ENCODE data around the gene PYHIN1.

Gene PYHIN1

DNA sequence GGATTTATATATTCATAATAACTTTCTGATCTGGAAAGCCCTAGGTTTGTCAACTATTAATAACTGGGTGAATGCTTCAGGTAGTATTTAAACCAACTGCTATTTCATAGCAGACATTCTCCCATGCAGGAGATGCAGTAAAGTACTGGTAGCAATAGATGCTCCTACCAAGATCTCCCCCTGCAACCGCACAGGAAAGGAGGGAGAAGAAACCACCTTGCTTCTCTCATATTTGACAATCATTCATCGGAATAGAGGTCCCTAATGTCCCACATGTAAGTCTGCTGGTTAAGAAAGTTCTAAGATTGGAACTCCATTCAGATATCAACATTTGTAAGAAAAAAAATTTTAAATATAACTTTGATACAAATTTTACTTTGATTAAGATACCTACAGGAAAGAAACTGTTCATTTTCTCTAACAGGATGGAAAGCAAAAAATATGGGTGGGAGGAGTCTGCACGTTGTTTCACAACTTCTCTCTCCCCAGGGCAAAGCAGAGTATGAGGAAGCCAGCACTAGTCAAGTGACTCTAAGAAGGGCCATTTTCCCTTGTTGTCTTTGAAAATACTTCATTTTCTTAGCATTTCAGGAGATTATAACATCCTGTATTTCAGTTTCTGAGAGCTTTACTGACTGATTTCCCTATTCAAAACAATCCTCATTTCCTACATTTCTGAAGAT lies at the start of gene PYHIN1:
Gene PYHIN1 (plus strand): TSS at position 498 of the 683 bp plus-strand sequence. CDS start 5,359 bp downstream, outside the sequence.
- no peak for DNase-seq

GRCh38 chr1:158893654-158894053 lies 37.7 kb upstream of the PYHIN1 start:
- DNase-seq: no peak

DNA sequence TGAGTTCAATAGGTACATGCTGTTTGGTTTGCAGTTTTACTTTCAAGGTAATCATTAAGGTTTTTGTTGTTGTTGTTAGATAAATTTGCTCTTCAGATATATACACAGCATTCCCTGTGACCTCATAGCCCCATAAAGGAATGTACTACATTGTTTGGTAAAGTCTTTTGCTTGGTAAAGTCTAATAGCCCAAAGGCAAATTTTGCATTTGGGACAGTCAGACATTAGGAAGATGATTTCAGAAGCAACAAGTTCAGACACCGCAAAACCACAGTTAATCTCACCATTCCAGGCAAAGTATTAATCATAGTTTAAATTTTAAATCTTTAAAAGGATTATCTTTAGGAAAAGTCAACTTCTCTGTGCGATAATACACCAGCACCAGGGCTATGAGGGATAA lies 32.6 kb upstream of the PYHIN1 start:
- DNase-seq: no peak

DNA sequence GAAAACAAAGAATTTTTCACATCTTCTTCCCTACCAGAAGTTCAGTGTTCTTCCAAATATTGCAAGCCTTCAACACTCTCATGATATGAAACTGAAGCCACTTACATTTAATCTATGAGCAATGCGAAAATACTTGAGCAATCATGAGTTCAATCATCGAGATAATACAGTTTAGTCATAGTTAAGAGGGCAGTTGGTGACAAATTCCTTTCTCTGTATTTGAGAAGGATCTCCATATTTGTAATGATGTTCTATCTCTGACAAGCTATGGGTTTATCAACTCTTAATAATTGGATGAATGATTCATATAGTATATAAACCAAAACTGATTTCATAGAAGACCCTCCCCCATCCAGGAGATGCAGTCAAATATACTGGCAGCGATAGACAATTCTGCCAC lies 29.7 kb upstream of the PYHIN1 start:
- no peak for DNase-seq

- no peak for DNase-seq
Measured at GRCh38 chr1:158916085-158916484, 15.3 kb upstream of the PYHIN1 start.

- no peak for DNase-seq
Measured at GRCh38 chr1:158924677-158925076, 6.7 kb upstream of the PYHIN1 start.

DNA sequence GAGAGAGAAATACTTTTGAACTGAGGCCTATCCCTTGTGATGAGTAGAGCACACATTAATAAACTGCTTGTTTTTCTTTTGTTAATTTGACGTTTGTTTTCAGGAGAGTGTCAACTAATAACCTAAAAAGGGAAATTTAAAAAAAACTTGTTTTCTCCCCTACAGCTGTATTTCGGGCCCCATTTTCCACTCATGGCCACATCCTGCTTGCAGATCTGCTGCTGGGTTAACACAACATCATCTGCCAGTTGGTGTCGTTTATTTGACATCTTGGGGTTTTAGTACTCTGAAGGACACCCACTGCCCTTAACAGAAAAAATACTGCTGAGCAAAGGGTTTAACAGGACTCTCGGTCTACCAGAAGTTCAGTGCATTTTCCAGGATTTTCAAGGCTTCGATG lies 848 bp upstream of the PYHIN1 start:
- DNase-seq: no peak

DNA sequence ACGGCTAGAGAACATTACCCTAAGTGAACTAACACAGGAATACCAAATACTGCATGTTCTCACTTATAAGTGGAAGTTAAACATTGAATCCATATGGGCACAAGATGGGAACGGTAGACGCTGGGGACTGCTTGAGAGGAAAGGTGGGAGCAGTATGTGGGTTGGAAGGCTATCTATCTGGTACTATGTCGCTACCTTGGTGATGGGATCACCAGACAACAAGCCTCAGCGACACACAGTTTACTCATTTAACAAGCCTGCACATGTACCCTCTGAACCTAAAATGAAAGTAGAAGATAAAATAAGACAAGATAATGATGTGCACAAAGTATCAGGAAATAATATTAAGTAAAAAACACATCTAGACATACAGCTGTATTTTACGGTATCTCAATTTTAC lies 819 bp downstream of the PYHIN1 start:
- DNase-seq: no peak

DNA sequence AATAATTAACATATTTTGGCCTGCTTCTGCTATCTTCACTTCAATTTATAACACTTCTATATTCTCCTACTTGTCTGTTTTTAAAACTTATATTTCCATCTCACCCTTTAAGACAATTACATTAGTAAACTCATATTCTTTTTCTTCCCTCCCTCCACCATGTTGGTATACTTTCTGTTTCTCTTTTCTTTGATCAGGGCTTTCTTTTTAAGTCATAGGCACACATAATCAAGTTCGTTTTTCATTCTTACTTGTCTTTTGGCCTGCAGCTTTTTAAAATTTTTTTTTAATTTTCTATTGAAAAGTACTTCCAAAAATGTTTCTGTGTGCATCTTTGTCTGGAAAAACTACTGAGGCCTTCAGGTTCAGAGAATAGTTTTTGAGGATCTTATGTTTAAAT lies 2.3 kb downstream of the PYHIN1 start:
- DNase-seq: no peak

GRCh38 chr1:158939180-158939579 lies 7.8 kb downstream of the PYHIN1 start:
- DNase-seq: no peak

DNA sequence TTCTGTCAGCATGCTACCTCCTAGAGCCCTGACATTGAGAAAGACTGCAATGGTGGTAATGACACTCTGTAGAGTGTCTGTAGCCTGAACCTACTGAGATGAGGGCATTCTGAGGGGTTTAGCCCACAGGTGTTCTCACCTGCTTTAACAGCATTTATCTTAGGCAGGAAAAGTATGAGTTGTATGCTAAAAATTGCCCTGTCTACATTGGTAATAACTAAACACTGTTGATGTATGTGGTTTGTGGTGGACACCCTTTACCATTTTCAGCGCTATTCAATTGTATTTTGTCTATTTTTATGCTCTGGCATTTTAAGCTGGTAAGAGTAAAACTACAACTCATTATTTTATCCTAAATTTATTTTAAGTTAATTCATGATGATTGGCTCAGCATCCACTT lies 10.0 kb downstream of the PYHIN1 start:
- no peak for DNase-seq

DNA sequence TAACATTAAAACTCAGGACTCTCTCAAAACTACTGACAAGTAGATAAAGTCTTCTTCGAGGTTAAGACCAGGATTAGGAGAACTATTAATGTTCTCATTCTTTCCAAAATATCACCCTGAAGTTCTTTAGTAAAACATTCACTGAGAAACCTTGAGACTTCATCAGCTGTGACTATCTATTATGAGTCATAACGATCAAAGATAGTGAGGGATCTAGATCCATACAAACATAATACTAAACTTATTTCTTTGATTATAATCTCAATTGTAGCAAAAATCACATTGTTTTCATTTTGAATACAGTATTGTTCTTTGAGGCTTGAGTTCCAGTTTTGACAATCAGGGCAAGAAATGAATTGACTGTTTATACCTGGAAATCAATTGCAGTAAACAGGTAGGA lies 11.1 kb downstream of the PYHIN1 start:
- DNase-seq: no peak

DNA sequence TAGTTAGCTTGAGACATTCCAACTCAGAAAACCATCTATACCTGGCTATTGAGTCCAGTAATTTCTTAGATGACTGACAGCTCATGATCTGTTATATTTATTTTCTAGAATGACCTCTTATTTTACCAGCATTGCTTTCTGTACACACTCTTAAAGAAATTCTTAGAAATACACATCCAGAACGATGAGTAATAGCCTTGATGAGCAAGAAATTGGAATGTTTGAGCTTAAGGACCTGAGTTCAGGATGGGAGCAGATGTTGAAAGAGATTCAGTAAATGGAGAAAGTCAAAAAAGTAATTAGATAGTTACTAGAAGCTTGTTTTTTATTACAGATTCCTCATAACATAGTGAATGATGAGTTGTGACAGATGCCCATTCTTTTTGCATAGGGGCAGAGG lies 11.7 kb downstream of the PYHIN1 start:
- DNase-seq: no peak

DNA sequence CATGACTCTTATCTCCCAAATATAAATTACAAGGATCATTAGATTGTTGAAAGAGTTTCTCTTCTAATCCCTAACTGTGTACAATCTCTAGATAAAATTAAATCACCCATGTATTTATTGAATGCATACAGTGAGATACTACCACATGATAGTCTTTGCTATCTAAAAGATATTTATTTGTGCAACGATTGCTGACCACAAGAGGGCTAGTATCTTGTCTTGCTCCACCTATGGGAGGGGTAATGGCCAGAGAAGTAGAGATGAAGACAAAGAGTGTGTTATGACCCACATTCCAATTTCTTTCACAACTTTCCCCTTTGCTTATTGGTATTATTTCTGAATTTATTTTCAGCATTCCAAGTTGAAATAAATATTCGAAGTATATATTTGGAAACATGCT lies 13.7 kb downstream of the PYHIN1 start:
- DNase-seq: no peak

DNA sequence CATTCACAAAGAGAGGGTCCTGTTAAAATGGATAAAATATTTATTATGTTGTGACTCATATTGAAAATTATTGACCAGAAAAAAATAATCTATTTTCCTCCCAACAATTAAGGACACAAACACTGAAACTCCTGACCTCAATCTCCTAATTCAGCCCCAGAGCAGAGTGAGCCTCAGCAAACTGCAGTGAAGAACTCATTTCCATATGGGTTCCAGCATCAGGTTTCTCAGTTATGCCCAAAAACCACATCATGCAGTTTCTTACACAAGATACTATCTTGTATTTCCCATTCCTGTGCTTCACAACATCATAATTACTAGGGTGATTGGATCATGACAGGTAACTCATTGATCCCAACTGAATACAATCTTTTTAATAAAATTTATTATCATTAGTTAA lies 15.4 kb downstream of the PYHIN1 start:
- no peak for DNase-seq

GRCh38 chr1:158951956-158952355 lies 20.6 kb downstream of the PYHIN1 start:
- DNase-seq: no peak

- no peak for DNase-seq
Measured at GRCh38 chr1:158952416-158952815, 21.1 kb downstream of the PYHIN1 start.

DNA sequence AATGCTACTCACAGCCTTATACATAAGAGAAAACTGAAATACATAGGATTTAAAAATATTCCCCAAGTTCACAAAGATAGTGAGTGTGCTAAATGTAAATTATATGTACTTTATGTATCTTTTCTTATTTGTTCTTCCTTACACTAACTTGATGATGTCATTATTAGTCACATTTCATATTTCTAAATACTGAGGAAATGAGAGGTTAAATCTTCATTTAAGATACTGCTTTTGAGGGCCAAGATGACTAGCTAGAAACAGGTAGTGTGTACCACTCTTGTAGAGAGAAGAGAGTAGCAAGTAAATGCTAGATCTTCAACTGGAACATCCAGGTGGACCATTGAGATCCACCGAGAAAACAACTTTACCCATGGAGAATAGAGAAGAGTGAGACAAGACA lies 29.8 kb downstream of the PYHIN1 start:
- no peak for DNase-seq

GRCh38 chr1:158962983-158963382 lies 31.6 kb downstream of the PYHIN1 start:
- no peak for DNase-seq

DNA sequence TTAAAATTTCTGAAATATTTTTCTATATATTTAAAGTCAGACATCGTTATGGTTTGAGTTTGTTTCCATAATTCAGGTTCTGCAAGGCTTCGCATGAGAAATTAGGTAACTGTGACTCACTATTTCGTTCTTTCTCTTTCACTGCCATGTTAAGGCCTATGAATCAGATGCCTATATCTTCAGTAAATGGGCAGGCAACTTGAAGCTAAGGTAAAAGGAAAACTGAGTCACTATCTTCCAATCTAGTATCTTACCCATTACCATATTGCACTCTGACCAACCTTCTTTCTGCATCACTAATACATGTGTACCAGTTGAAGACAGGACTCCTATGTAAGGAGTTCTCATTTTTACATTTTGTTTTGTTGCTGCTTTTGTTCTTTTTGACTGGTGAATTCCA lies 37.8 kb downstream of the PYHIN1 start:
- no peak for DNase-seq

DNA sequence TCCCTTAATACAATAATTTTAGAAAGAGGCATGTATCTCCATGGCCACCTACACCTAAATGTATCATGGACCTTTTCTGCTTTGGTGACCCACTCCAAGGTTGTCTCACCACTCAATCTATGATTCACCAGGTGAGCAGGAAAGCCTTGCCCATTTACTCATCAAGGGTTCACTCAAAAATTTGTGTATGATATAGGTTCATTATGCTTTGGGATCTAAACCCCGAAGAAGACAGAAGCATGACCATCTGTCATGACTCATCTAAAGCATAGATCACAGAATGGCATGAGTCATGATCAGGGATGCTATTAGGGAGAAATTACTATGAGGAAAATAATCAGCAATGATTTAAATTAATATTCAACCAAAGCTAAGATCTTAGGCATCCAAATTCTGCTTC lies 38.5 kb downstream of the PYHIN1 start:
- DNase-seq: no peak

- DNase-seq: no peak
Measured at GRCh38 chr1:158972841-158973240, 41.5 kb downstream of the PYHIN1 start.

- DNase-seq: no peak
Measured at GRCh38 chr1:158976219-158976618, 44.9 kb downstream of the PYHIN1 start.

DNA sequence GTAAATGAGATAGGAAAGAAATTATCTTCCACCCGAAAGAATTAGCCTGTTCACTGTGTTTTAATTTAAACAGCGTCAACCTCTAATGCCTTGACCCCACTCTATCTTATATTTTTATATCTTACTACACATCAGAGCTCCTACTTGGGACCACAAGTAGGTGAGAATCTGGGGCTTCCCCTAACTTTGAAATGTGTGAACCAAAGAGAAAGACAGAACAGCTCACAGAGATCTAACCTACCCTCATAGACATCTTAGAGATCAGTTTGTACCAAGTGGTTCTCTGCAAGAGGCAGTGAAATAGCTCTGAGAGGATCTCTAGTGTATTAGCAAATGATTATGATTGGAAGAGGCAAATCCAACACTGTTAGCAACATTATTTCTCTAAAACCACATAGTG lies 47.4 kb downstream of the PYHIN1 start:
- no peak for DNase-seq

GRCh38 chr1:158979229-158979628 lies 47.9 kb downstream of the PYHIN1 start:
- no peak for DNase-seq

GRCh38 chr1:158983235-158983634 lies 51.9 kb downstream of the PYHIN1 start:
- DNase-seq: no peak

Data from activated CD8-positive, alpha-beta memory T cell treated with anti-CD3 and anti-CD28 coated beads, Interleukin-2, amount 50 U/mL, for 48 hours (primary cell).